ENCODE results near the gene VPS41.
A peak's percentile ranks its signal among the peaks of the same experiment; 100 is the strongest.

VPS41 gene

GRCh38 chr7:38723327-38723726, 185.7 kb downstream of the VPS41 start:
- no peak for DNase-seq

GRCh38 chr7:38716397-38716796, 192.6 kb downstream of the VPS41 start:
- no peak for DNase-seq

DNA sequence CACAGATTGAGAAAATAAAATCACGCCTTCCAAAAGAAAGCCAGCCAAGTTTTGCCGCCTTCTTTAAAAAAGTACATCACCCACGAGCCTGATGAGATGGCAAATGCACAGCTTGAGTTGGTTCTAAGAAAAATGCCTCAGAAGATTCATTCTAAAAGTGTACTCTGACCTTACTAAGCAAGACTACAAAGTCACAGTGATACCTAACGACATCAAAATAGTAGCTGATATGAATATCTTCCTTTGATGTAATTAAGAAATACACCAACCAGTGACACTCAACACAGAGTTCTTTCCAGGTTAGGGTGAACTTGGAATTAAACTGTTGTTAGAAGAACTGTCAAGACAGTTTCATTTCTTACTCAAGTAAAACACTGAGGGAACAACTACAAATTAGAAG, 199.9 kb downstream of the VPS41 start:
- DNase-seq, result no peak

DNA sequence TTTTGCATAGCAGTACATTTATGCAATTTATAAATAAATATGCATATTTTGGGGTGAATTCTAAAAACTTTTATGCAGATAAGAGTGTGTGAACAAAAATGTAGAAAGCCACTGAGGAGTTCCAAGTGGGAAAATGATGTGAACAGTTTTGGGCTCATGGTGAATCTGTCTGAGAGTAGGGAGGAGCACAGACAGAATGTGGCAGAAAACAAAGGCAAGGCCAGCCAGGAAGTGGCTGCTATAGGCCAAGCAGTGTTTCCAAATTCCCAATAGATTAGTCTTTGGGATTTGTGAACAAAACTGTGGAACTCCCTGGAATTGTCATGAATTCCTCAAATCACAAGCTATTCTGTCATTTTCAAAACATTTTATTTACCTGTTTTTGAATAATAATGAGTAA, 204.2 kb downstream of the VPS41 start:
- no peak for DNase-seq

DNA sequence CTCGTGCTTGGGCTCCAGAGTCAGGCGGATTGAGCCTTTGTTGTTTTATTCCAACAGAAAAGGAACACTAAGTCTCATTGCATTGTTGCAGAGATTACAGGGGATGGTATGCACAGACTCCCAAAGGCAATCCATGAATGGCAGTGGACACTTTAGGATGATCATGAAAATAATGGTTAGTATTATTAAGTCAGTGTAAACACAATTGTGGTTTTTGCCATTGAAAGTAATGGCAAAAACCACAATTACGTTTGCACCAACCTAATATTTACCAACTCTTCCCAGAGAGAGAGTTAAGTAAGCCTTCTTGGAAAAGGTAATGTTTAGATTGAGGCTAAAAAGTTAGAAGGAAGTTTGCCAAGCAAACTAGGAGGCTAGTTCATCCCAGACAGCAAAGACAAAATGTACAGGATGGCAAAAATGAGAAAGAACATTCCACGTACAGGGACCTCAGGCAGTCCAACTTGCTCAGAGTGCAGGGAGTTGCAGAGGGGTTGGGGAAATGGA, 204.9 kb downstream of the VPS41 start:
- DNase-seq, result no peak

GRCh38 chr7:38703093-38703492, 205.9 kb downstream of the VPS41 start:
- DNase-seq, result no peak

DNA sequence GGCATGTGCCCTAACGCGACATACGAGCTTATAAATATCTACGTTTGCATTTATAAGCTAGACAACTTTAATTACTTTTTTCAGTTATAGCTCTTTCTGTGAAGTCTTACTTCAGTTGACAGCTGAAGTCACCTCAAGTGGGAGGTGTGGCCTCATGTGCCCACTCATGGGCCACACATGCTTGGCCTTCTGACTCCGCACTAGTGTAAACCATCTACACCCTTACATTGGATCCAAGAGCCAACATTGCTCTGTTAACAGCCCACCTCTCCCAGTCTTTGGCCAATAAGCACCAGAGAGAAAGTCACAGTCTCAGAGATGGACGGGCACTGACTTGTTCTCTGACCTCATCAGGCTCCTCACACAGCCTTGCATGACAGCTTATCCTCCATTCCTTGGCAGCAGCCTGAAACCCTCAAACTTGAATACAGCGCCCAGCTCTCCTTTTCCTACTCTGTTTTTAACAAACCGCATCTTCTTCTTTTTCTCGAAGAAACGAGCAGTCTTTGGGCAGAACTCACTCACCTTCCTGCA, 206.9 kb downstream of the VPS41 start:
- no peak for DNase-seq

DNA sequence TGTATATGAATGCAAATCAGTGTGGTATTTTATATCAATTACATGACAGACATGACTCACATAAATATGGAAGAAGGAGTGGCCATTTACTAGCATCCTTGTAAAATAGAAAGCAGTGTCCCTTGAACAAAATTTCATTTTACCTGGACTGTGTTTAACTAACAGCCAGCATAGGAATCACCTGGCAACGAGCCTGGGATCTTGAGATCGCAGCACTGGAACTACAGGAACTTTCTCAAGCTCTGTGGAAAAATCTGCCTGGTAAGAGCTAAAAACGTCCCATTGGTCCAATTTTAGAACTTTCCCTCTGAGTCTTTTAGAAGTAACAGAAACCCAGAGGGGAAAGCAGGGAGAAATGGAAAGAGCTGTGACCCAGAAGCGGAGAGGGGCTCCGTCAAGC, 208.9 kb downstream of the VPS41 start:
- no peak for DNase-seq

DNA sequence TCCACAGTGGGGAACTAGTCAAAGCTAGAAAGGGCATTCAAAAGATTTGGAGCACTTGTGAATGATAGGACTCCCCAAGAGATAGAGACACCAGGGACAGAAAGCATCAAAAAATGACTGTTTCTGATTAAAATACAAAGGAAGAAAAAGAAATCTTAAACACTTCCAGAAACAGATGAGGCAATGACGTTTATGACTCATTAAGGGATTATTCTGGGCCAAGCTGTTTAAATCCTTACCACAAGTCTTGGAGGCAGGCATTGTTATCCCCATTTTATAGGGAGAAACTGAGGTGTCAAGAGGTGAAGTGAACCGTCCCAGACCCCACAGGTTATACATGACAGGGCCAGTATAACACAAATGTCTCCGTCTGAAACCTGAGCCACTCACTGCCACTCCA, 209.5 kb downstream of the VPS41 start:
- DNase-seq, result no peak

DNA sequence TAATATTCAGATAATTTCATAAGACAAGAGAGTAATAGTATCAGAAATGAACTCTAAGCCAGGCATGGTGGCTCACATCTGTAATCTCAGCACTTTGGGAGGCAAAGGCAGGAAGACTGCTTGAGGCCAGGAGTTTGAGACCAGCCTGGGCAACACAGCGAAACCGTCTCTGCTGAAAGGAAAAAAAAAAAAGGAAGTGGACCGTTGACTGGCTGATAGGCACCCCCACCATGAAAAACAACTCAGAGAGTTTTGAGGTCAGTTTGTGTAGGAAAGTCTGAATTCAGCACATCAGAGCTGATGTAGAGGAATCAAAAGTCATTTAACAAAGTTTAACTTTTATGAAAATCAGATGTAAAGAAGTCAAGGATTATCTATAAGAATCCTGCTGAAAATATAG, 214.7 kb downstream of the VPS41 start:
- DNase-seq, result peak; percentile 61

GRCh38 chr7:38686888-38687287, 222.1 kb downstream of the VPS41 start:
- no peak for DNase-seq

GRCh38 chr7:38685851-38686250, 223.1 kb downstream of the VPS41 start:
- DNase-seq, result no peak

DNA sequence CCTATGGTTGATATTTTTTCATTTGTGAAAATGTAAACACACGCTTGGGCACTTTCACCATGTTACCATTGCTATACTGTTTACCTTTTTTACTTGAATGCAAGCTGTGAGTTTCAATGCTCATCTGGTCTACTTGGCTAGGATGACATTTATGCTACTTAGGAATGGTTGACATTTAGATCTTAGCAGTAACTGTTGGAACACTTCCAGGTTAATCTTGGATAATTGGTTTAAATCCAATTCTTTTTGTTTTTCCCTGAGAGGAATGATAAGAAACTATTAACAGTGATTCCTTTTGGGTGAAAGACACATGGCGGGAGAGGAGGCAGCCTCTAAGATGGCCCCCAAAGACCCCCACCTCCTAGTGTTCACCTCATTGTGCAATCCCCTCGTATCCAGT, 226.4 kb downstream of the VPS41 start:
- DNase-seq, result no peak

GRCh38 chr7:38681882-38682281, 227.1 kb downstream of the VPS41 start:
- DNase-seq, result no peak

GRCh38 chr7:38679419-38679818, 229.6 kb downstream of the VPS41 start:
- peak; percentile 21 for DNase-seq

DNA sequence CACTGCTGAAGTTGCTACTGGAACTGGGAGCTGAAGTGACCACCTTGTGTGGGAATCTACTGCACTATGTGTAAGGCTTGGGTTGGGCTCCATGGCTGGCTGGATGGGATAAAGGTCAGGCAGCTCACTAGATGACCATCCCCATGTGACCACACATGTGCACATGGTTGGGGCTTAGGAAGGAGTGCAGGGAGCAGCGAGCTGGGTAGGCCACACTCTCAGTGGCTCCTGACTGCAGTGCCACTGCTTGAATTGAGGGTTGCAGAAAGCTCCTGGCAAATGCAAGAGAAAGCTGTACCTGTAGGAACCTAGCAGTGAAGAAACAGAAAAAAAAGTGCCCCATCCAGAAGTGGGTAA, 230.3 kb downstream of the VPS41 start:
- DNase-seq, result no peak

DNA sequence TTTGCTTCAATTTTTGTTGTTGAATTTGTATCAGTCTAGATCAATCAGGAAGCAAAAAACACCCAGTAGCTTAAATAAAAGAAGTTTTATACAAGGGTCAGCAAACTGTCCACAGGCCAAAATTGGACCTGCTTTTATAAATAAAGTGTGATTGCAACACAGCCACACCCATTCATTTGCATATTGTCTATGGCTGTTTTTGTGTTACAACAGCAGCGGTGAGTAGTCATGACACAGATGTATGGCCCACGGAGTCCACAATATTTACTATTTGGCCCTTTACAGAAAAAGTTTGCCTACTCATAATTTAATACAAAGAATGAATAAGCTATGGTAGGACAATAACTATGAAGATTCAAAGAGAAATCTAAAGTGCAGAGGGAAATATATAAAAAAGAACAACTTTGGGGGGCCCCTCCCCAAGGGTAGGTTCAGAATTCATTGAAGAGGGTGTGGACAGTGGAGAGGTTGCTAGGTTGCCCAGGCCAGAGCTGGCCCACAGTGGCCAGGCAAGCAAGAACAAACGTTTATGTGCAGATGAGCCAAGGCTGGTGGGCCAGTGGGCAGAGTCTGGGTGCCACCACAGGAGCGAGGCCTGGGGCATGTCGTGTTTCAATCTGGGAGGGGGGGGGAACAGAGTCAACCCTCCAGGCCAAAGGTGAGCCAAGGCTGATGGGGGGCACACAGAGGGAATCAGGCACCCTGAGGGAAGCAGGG, 230.9 kb downstream of the VPS41 start:
- no peak for DNase-seq

- no peak for DNase-seq
Observed at GRCh38 chr7:38675494-38676106, 233.4 kb downstream of the VPS41 start.

DNA sequence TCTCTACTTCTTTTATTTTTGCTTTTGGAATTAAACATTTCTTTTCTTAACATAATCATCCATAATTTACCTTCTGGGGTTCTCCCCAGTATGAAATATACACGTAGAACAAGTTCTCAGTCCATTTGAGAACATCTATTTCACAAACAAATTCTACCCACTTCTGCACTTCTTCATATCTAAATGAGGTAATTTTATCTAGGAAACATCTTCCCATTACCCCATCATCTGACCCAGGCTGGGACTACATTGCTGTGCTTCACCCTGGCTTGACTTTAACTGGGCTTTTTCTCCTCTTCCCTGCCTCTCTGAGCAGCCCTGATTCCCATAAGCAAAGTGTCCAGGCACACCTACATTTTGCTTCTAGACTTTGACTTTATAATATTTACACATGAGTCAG, 234.5 kb downstream of the VPS41 start:
- no peak for DNase-seq

DNA sequence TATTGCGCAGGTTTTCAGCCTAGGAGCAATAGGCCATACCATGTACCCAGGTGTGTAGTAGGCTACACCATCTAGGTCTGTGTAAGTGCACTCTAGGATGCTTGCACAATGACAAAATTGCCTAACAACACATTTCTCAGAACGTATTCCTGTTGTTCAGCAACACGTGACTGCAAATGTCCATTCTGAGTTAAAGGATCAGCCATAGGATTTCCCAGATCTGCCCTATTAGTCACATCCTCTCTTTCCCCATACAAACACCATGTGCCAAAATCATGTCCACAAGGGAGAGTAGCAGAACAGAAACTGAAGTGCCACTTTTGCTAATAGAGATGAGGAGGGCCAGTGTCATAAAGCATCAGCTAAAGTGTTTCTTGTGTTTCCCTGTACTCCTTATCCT, 235.2 kb downstream of the VPS41 start:
- DNase-seq, result peak; percentile 94

All from MV-4-11 (cell line).